H1 (cell line): ENCODE measurements around the gene COL5A2. TPM values are rescaled to one million over a fixed set of nuclear protein-coding genes. Genes with fewer than 3 reads are reported as not detected.

Source experiments
- CTCF ChIA-PET: fragments of 300-600 bp; sonication (Branson Sonifier 250); formaldehyde crosslinking; loops from one replicate; lab custom pipeline; 2021; ENCODE audit not compliant: partially characterized antibody; lab: Charles Lee
- POLR2A ChIA-PET: fragments of 300-600 bp; sonication (Branson Sonifier 250); formaldehyde crosslinking; loops from one replicate; lab custom pipeline; 2021; ENCODE audit warnings: inconsistent platforms; ENCODE audit not compliant: partially characterized antibody; lab: Charles Lee
- DNase-seq, 2 experiments: peaks; one replicate each; pipeline versions ENCODE4 v3.0.0 to v3.0.0-alpha.2; 2010 to 2022; ENCODE audit warnings: low spot score in 2 of 2, low read depth in 1 of 2, mixed read lengths in 1 of 2
- FAIRE-seq: peaks from 2 replicates; lab custom pipeline; 2011; peaks lifted over from hg19 to GRCh38; lab: Jason Lieb, UNC
- H2AFZ ChIP-seq: 2 replicates; pipeline ENCODE4 v1.8.1; 2012; ENCODE audit warnings: low read length, inconsistent platforms
- H2AK5ac ChIP-seq: 2 replicates; pipeline ENCODE4 v1.6.1; 2013; ENCODE audit warnings: low read depth, low read length
- H2BK120ac ChIP-seq: replicated peaks from 2 replicates; pipeline ENCODE3; 2013; ENCODE audit warnings: low read depth, low read length, inconsistent platforms
- H2BK12ac ChIP-seq: 2 replicates; pipeline ENCODE4 v1.6.1; 2013; ENCODE audit warnings: low read depth, low read length
- H2BK15ac ChIP-seq: 2 replicates; pipeline ENCODE4 v1.6.1; 2013; ENCODE audit warnings: low read length
- H2BK20ac ChIP-seq: 2 replicates; pipeline ENCODE4 v1.6.1; 2013; ENCODE audit warnings: low read length
- H2BK5ac ChIP-seq: 2 replicates; pipeline ENCODE4 v1.6.1; 2013; ENCODE audit warnings: low read depth, low read length
- H3K14ac ChIP-seq: 2 replicates; pipeline ENCODE4 v1.6.1; 2013; ENCODE audit warnings: inconsistent platforms; ENCODE audit not compliant: insufficient read length
- H3K18ac ChIP-seq: 2 replicates; pipeline ENCODE4 v1.6.1; 2013; ENCODE audit warnings: low read length; ENCODE audit errors: extremely low read depth
- H3K23ac ChIP-seq: 2 replicates; pipeline ENCODE4 v1.6.1; 2013; ENCODE audit warnings: inconsistent platforms; ENCODE audit not compliant: insufficient read length
- H3K23me2 ChIP-seq: 2 replicates; pipeline ENCODE4 v1.6.1; 2013; ENCODE audit warnings: low read depth, low read length
- H3K27ac ChIP-seq: 2 replicates; pipeline ENCODE4 v1.6.1; 2011; ENCODE audit warnings: low read depth, low read length, inconsistent platforms
- H3K27me3 ChIP-seq, 4 experiments: replicated peaks in 1 of 4; 1 replicate in 1 of 4; 2 replicates in 3 of 4; pipeline versions ENCODE4 v1.6.1 to v1.8.1; 2011 to 2013; ENCODE audit warnings: low read length in 3 of 4, mild to moderate bottlenecking in 3 of 4, inconsistent platforms in 2 of 4, mixed read lengths in 2 of 4, moderate library complexity in 1 of 4; ENCODE audit not compliant: control insufficient read depth in 3 of 4, insufficient read depth in 3 of 4; ENCODE audit errors: extremely low read depth in 1 of 4
- H3K36me3 ChIP-seq, 4 experiments: 2 replicates each; pipeline versions ENCODE4 v1.6.1 to v1.8.1; 2011 to 2013; ENCODE audit warnings: mild to moderate bottlenecking in 4 of 4, low read length in 3 of 4, moderate library complexity in 2 of 4, control low read depth in 1 of 4, inconsistent platforms in 1 of 4; ENCODE audit not compliant: insufficient read depth in 4 of 4, control insufficient read depth in 2 of 4
- H3K4ac ChIP-seq: replicated peaks from 2 replicates; pipeline ENCODE3; 2013; ENCODE audit warnings: low read length, low read depth, mixed read lengths, inconsistent platforms; ENCODE audit not compliant: insufficient read length
- H3K4me1 ChIP-seq, 4 experiments: replicated peaks in 1 of 4; 1 replicate in 1 of 4; 2 replicates in 3 of 4; pipeline versions ENCODE4 v1.6.1 to v1.8.1; 2011 to 2013; ENCODE audit warnings: low read length in 3 of 4, inconsistent platforms in 2 of 4, mixed read lengths in 1 of 4; ENCODE audit not compliant: insufficient read depth in 4 of 4, control insufficient read depth in 3 of 4
- H3K4me2 ChIP-seq, 2 experiments: 2 replicates each; pipeline versions ENCODE4 v1.6.1 to v1.8.1; 2011 to 2013; ENCODE audit warnings: low read depth in 2 of 2, low read length in 2 of 2, control low read depth in 1 of 2, inconsistent platforms in 1 of 2, mild to moderate bottlenecking in 1 of 2; ENCODE audit not compliant: insufficient read depth in 1 of 2
- H3K4me3 ChIP-seq, 4 experiments: fragments of 200-600, 300-600 bp in 1 of 4; sonication (generic), shearing (Covaris generic), sonication (Bioruptor Twin) in 1 of 4; 2 replicates each; pipeline versions ENCODE4 v1.5.1 to v1.8.1; 2011 to 2016; ENCODE audit warnings: low read length in 4 of 4, low read depth in 3 of 4, control low read depth in 2 of 4, inconsistent platforms in 2 of 4, mild to moderate bottlenecking in 2 of 4, mixed read lengths in 1 of 4, moderate library complexity in 1 of 4; ENCODE audit not compliant: insufficient read depth in 2 of 4; ENCODE audit errors: extremely low read depth in 1 of 4
- H3K56ac ChIP-seq: replicated peaks from 2 replicates; pipeline ENCODE3; 2013; ENCODE audit warnings: low read depth, mild to moderate bottlenecking, mixed read lengths, low read length, inconsistent platforms; ENCODE audit not compliant: insufficient read length
- H3K79me1 ChIP-seq: 2 replicates; pipeline ENCODE4 v1.6.1; 2013; ENCODE audit warnings: low read depth, low read length, control low read depth
- H3K79me2 ChIP-seq, 2 experiments: 2 replicates each; pipeline versions ENCODE4 v1.6.1 to v1.8.1; 2012 to 2013; ENCODE audit warnings: low read length in 2 of 2, mild to moderate bottlenecking in 2 of 2, inconsistent platforms in 1 of 2; ENCODE audit not compliant: insufficient read depth in 2 of 2, control insufficient read depth in 1 of 2
- H3K9ac ChIP-seq, 4 experiments: replicated peaks in 1 of 4; 1 replicate in 1 of 4; 2 replicates in 3 of 4; pipeline versions ENCODE4 v1.6.1 to v1.8.1; 2011 to 2013; ENCODE audit warnings: low read depth in 3 of 4, low read length in 3 of 4, control low read depth in 2 of 4, mild to moderate bottlenecking in 2 of 4, moderate library complexity in 2 of 4, inconsistent platforms in 1 of 4; ENCODE audit errors: extremely low read depth in 1 of 4
- H3K9me3 ChIP-seq, 2 experiments: 2 replicates each; pipeline versions ENCODE4 v1.6.1 to v1.8.1; 2012 to 2013; ENCODE audit warnings: mild to moderate bottlenecking in 2 of 2, moderate library complexity in 2 of 2, control low read depth in 1 of 2, inconsistent platforms in 1 of 2, low read depth in 1 of 2, low read length in 1 of 2, mixed read lengths in 1 of 2; ENCODE audit not compliant: insufficient read depth in 2 of 2
- H4K20me1 ChIP-seq, 2 experiments: replicated peaks in 1 of 2; 2 replicates each; pipeline versions ENCODE3 to v1.8.1; 2011 to 2013; ENCODE audit warnings: inconsistent platforms in 2 of 2, low read length in 2 of 2, mild to moderate bottlenecking in 1 of 2; ENCODE audit not compliant: insufficient read depth in 2 of 2, control insufficient read depth in 1 of 2
- H4K5ac ChIP-seq: 2 replicates; pipeline ENCODE4 v1.6.1; 2013; ENCODE audit warnings: low read length, low read depth, mixed read lengths, inconsistent platforms; ENCODE audit not compliant: insufficient read length
- H4K8ac ChIP-seq: 2 replicates; pipeline ENCODE4 v1.8.0; 2013; ENCODE audit warnings: mild to moderate bottlenecking, moderate library complexity, low read length, inconsistent platforms; ENCODE audit not compliant: insufficient read depth; ENCODE audit errors: extremely low read depth
- H4K91ac ChIP-seq: replicated peaks from 2 replicates; pipeline ENCODE3; 2013; ENCODE audit warnings: low read length, mixed read lengths, inconsistent platforms; ENCODE audit not compliant: insufficient read length
- ATF2 ChIP-seq: IDR thresholded peaks from 2 replicates; pipeline ENCODE4 v1.6.1; 2012; ENCODE audit warnings: low read length, inconsistent platforms
- CEBPB ChIP-seq: IDR thresholded peaks from 2 replicates; pipeline ENCODE4 v1.6.1; 2012; ENCODE audit warnings: low read depth, low read length
- CHD2 ChIP-seq: IDR thresholded peaks from 2 replicates; pipeline ENCODE4 v1.6.1; 2012; ENCODE audit warnings: low read length, improper control_type of control experiment
- CREB1 ChIP-seq: IDR thresholded peaks from 2 replicates; pipeline ENCODE4 v1.6.1; 2012; ENCODE audit warnings: inconsistent platforms
- GABPA ChIP-seq: IDR thresholded peaks from 2 replicates; pipeline ENCODE4 v1.6.1; 2011; ENCODE audit warnings: mild to moderate bottlenecking, low read length, moderate library complexity, borderline replicate concordance; ENCODE audit not compliant: insufficient read depth
- HDAC6 ChIP-seq: IDR thresholded peaks from one replicate; pipeline ENCODE4 v1.7.1; 2012; ENCODE audit warnings: low read depth, mild to moderate bottlenecking, inconsistent platforms, low read length, moderate library complexity
- KDM5A ChIP-seq: fragments of 200-600 bp; IDR thresholded peaks from 2 replicates; pipeline ENCODE4 v1.7.1; 2012; ENCODE audit warnings: mild to moderate bottlenecking, low read length, inconsistent platforms, mixed read lengths
- MAFK ChIP-seq: IDR thresholded peaks from 2 replicates; pipeline ENCODE4 v1.6.1; 2012; ENCODE audit warnings: low read depth, mild to moderate bottlenecking, improper control_type of control experiment, low read length
- SAP30 ChIP-seq: fragments of 300-600 bp; sonication (generic); IDR thresholded peaks from 2 replicates; pipeline ENCODE4 v1.7.1; 2012; ENCODE audit warnings: low read length, moderate library complexity, mild to moderate bottlenecking, inconsistent platforms; ENCODE audit not compliant: insufficient read depth, insufficient replicate concordance
- SIN3A ChIP-seq, 2 experiments: IDR thresholded peaks in 1 of 2; conservative IDR thresholded peaks in 1 of 2; 2 replicates each; pipeline ENCODE4 v1.6.1; 2011 to 2012; ENCODE audit warnings: low read length in 2 of 2, improper control_type of control experiment in 1 of 2, low read depth in 1 of 2, mild to moderate bottlenecking in 1 of 2
- USF2 ChIP-seq: IDR thresholded peaks from 2 replicates; pipeline ENCODE4 v1.6.1; 2011; ENCODE audit warnings: low read length, improper control_type of control experiment
- WGBS, 2 experiments: shearing (Covaris generic) in 1 of 2; methylation state at CpG; one replicate each; pipeline versions ENCODE4 v1.1.6 to v1.1.7; 2013 to 2015; ENCODE audit warnings: low lambda C conversion rate in 2 of 2, mixed read lengths in 2 of 2, inconsistent platforms in 1 of 2, low coverage in 1 of 2, missing lambda C conversion rate in 1 of 2; ENCODE audit not compliant: insufficient replicate concordance in 2 of 2, insufficient coverage in 1 of 2, insufficient read length in 1 of 2; ENCODE audit errors: extremely low coverage in 1 of 2, missing lambda C conversion rate in 1 of 2; 5-methylcytosine and 5-hydroxymethylcytosine counted together
- polyA plus RNA-seq, 7 experiments: library from polyadenylated mRNA; depleted of rRNA in 3 of 7; stranded (reverse) in 5 of 7; unstranded in 2 of 7; fragments of >200 nt in 5 of 7; fragments of 200-250 nt in 2 of 7; gene quantifications; 1 replicate in 5 of 7; 2 replicates in 1 of 7; 4 replicates in 1 of 7; pipeline versions ENCODE4 v1.2.1 to v1.2.3, GENCODE V29; 2011 to 2013; ENCODE audit warnings: missing spikeins in 2 of 7, mixed read lengths in 2 of 7
- total RNA-seq: library from RNA; stranded (reverse); fragmentation: NEBNext Ultra II Directional; extraction: Animal tissue kit (Norgen Biotek cat#: 25700); gene quantifications from 2 replicates; pipeline ENCODE4 v1.2.1, GENCODE V29; 2021

COL5A2 gene
- total and polyA plus RNA-seq, 2 of the 8 experiments (the other 6 are each of a cell fraction or from before 2014, with no cell fraction given), result 4.7 to 24.2 TPM

GRCh38 chr2:189208254-189208653 is 28.7 kb upstream of the COL5A2 start:
- H3K36me3 ChIP-seq, result no peaks in the 10 kb centered on the region
- DNase-seq, result no peak
- no peak overlapping the region for H3K4me2 ChIP-seq
- no peak overlapping the region for H4K91ac ChIP-seq
- H2BK20ac ChIP-seq, result no peak overlapping the region
- H4K20me1 ChIP-seq, result no peaks in the 10 kb centered on the region
- no peak overlapping the region for H3K27ac ChIP-seq
- FAIRE-seq, result no peak
- no peak overlapping the region for H3K14ac ChIP-seq
- H2AK5ac ChIP-seq, result no peak overlapping the region
- no peak overlapping the region for H4K8ac ChIP-seq
- H2BK12ac ChIP-seq, result no peak overlapping the region
- CTCF ChIA-PET, result interaction anchor here (0.8 to 0.9 kb wide), 2 partner anchors 27 to 29 kb away, joined by 3 to 5 read pairs; partner anchors contain the start of gene COL5A2
- H3K4me1 ChIP-seq, result peaks cover 0 to 3% (median 1%) of the 10 kb centered on the region in 4 experiments; a peak in 1 of 7 replicates
- H2BK15ac ChIP-seq, result no peak overlapping the region
- no peak overlapping the region for H3K4me3 ChIP-seq
- H3K79me2 ChIP-seq, result no peaks in the 10 kb centered on the region
- no peak overlapping the region for H2BK5ac ChIP-seq
- no peak overlapping the region for H3K18ac ChIP-seq
- no peak overlapping the region for H3K56ac ChIP-seq
- no peak overlapping the region for H3K4ac ChIP-seq
- H3K9ac ChIP-seq, result no peak overlapping the region
- WGBS, 2 experiments, result 81% methylated on average over 1 of the region's 1 CpG; no CpG with 5 or more reads in 1 of the 2 experiments
- H3K9me3 ChIP-seq, result no peaks in the 10 kb centered on the region
- H2AFZ ChIP-seq, result no peak overlapping the region
- no peak overlapping the region for H2BK120ac ChIP-seq
- no peak overlapping the region for H4K5ac ChIP-seq
- no peaks in the 10 kb centered on the region for H3K23me2 ChIP-seq
- no peaks in the 10 kb centered on the region for H3K79me1 ChIP-seq
- H3K23ac ChIP-seq, result no peak overlapping the region
- POLR2A ChIA-PET, result interaction anchor here (1.0 kb wide), 1 partner anchor 29 kb away, joined by 3 read pairs; the partner anchor contains the start of gene COL5A2
- H3K27me3 ChIP-seq, result no peaks in the 10 kb centered on the region
- TF ChIP-seq CEBPB (no peak), HDAC6 (no peak), MAFK (no peak), USF2 (no peak), GABPA (no peak), CREB1 (no peak), KDM5A (no peak), CHD2 (no peak), ATF2 (no peak), SAP30 (no peak), SIN3A (conservative IDR thresholded peaks at IDR 0.05 in 1 of 2, IDR thresholded peaks at IDR 0.05 in 1 of 2; ENCODE audit: low read depth in 1 of 2, low read length in 2 of 2) (no peak)
